A549 (cell line): ENCODE measurements around the gene GPR75.

Source experiments
- BHLHE40 ChIP-seq: IDR thresholded peaks from 2 replicates; pipeline ENCODE4 v1.6.1; 2012; ENCODE audit warnings: low read depth, low read length, inconsistent platforms
- CHD4 ChIP-seq: fragments of 200-600 bp; sonication (generic); IDR thresholded peaks from 2 replicates; pipeline ENCODE4 v1.6.1; 2016; ENCODE audit warnings: antibody characterized with exemption, mild to moderate bottlenecking, borderline replicate concordance
- EP300 ChIP-seq, 2 experiments: fragments of >200 bp; sonication (Bioruptor Twin); formaldehyde crosslinking; IDR thresholded peaks; 2 replicates in 1 of 2; 3 replicates in 1 of 2; pipeline ENCODE4 v1.6.1; 2016 to 2017
- ESRRA ChIP-seq: fragments of 150-350 bp; IDR thresholded peaks from 2 replicates; pipeline ENCODE4 v1.6.1; 2014; ENCODE audit warnings: mild to moderate bottlenecking, low read length, borderline replicate concordance
- HMGXB4 ChIP-seq: fragments of 250-450 bp; sonication (Bioruptor Pico); IDR thresholded peaks from 2 replicates; pipeline ENCODE4 v1.5.0; 2021; ENCODE audit warnings: mild to moderate bottlenecking, moderate library complexity, borderline replicate concordance
- MYC ChIP-seq: IDR thresholded peaks from 2 replicates; pipeline ENCODE4 v1.6.1; 2012; ENCODE audit warnings: mild to moderate bottlenecking, inconsistent platforms, low read length, improper control_type of control experiment, borderline replicate concordance
- POLR2A ChIP-seq: IDR thresholded peaks from 2 replicates; pipeline ENCODE4 v1.6.1; 2012; ENCODE audit warnings: mild to moderate bottlenecking, low read length
- TF ChIP-seq, protein P1 (sequence below): fragments of >200 bp; sonication (Bioruptor Twin); formaldehyde crosslinking; IDR thresholded peaks from 3 replicates; pipeline ENCODE4 v1.5.1; 2016
- TF ChIP-seq, protein P2 (sequence below): fragments of 450-650 bp; IDR thresholded peaks from 2 replicates; pipeline ENCODE4 v1.6.1; 2014; ENCODE audit warnings: antibody characterized with exemption

DNA sequence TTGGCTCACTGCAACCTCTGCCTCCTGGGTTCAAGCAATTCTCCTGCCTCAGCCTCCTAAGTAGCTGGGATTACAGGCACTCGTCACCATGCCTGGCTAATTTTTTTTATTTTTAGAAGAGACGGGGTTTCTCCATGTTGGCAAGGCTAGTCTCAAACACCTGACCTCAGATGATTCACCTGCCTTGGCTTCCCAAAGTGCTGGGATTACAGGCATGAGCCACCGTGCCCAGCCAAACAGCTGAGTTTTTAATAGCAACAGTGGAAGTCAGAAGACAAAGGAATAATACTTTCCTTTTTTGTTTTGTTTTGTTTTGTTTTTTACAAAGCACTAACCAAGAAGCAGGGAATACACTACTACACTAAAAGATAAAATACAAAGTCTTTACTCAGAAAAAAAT, 16.9 kb downstream of the GPR75 start:
- TF ChIP-seq POLR2A: no peak
- TF ChIP-seq EP300 (IDR thresholded peaks at IDR 0.05): no peak
- TF ChIP-seq MYC: no peak
- TF ChIP-seq HMGXB4 (CRISPR knock-in tag): no peak
- TF ChIP-seq, protein P1, sequence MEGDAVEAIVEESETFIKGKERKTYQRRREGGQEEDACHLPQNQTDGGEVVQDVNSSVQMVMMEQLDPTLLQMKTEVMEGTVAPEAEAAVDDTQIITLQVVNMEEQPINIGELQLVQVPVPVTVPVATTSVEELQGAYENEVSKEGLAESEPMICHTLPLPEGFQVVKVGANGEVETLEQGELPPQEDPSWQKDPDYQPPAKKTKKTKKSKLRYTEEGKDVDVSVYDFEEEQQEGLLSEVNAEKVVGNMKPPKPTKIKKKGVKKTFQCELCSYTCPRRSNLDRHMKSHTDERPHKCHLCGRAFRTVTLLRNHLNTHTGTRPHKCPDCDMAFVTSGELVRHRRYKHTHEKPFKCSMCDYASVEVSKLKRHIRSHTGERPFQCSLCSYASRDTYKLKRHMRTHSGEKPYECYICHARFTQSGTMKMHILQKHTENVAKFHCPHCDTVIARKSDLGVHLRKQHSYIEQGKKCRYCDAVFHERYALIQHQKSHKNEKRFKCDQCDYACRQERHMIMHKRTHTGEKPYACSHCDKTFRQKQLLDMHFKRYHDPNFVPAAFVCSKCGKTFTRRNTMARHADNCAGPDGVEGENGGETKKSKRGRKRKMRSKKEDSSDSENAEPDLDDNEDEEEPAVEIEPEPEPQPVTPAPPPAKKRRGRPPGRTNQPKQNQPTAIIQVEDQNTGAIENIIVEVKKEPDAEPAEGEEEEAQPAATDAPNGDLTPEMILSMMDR: no peak
- TF ChIP-seq, protein P2, sequence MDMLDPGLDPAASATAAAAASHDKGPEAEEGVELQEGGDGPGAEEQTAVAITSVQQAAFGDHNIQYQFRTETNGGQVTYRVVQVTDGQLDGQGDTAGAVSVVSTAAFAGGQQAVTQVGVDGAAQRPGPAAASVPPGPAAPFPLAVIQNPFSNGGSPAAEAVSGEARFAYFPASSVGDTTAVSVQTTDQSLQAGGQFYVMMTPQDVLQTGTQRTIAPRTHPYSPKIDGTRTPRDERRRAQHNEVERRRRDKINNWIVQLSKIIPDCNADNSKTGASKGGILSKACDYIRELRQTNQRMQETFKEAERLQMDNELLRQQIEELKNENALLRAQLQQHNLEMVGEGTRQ: no peak
- no peak for TF ChIP-seq ESRRA
- TF ChIP-seq CHD4: no peak
- TF ChIP-seq BHLHE40: no peak
